Measurements from ENCODE around the gene C5. TPM values are rescaled to one million over a fixed set of nuclear protein-coding genes. Genes with fewer than 3 reads are reported as not detected.

The C5 gene
- total RNA-seq, 2 donors from 2014 or later = 8.3 to 12.2 TPM

DNA sequence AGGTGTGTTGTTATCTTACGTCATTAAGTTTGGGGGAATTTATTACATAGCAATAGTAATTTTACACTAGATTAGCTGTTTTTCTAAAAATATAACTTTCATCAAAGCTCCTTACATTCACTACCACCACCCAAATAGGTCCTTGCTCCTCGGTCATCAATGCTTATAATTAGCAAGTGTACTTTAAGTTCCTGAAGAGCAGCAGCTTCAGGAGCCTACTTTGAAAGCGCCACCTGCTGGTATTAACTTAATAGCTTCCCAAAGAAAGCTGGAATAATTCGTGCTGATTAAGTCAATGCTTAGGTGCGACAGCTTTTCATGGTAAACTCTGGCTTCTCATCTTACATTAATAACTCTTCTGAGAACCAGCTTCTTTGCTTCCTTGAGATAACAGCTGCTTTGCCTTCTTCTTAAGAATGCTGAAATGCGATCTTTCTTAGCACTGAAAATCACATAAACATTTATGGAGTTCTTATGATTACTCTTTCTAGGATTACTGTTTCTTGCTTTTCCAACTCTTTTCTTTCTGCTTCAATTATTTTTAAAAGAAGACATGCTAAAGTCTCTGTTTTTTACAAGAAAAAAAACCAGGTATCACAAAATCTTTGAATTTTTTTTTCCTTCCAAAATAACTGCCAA lies 10.0 kb upstream of the C5 start:
- H3K27me3 ChIP-seq (replicated peaks; ENCODE audit: insufficient read depth) = no peaks in the 10 kb centered on the region
- TF ChIP-seq, protein P1, sequence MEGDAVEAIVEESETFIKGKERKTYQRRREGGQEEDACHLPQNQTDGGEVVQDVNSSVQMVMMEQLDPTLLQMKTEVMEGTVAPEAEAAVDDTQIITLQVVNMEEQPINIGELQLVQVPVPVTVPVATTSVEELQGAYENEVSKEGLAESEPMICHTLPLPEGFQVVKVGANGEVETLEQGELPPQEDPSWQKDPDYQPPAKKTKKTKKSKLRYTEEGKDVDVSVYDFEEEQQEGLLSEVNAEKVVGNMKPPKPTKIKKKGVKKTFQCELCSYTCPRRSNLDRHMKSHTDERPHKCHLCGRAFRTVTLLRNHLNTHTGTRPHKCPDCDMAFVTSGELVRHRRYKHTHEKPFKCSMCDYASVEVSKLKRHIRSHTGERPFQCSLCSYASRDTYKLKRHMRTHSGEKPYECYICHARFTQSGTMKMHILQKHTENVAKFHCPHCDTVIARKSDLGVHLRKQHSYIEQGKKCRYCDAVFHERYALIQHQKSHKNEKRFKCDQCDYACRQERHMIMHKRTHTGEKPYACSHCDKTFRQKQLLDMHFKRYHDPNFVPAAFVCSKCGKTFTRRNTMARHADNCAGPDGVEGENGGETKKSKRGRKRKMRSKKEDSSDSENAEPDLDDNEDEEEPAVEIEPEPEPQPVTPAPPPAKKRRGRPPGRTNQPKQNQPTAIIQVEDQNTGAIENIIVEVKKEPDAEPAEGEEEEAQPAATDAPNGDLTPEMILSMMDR (IDR thresholded peaks at IDR 0.05) = peak; percentile 73
- H3K9me3 ChIP-seq = peaks cover 5% of the 10 kb centered on the region
- H3K27ac ChIP-seq = no peak overlapping the region
- H3K36me3 ChIP-seq = no peaks in the 10 kb centered on the region
- H3K4me3 ChIP-seq = no peak overlapping the region
- no peak for ATAC-seq (ENCODE audit: insufficient number of reproducible peaks, low FRiP score, low read depth)
- DNase-seq (ENCODE audit: low spot score) = no peak
- peaks cover 0 to 4% of the 10 kb centered on the region in 2 donors for H3K4me1 ChIP-seq (ENCODE audit: control insufficient read depth in 1 of 2, low read depth in 2 of 2)

DNA sequence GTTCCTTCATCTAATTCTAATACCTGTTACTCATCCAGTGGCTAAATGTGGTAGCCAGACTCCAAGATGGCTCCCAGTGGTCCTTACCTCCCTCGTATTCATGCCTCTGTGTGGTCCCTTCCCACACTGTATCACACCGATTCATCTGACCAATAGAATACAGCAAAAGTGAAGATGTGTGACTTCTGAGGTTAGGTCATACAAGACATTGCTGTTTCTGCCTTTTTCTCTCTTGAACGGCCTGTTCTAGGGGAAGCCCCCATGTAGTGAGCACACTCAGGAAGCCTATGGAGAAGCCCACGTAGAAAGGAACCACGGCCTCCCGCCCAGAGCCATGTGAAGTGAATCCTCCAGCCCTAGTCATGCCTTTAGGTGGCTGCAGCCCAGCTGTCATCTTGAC lies 9.4 kb upstream of the C5 start:
- TF ChIP-seq, protein P1 (IDR thresholded peaks at IDR 0.05) = no peak
- H3K4me1 ChIP-seq (ENCODE audit: control insufficient read depth in 1 of 2, low read depth in 2 of 2) = peaks cover 0 to 4% of the 10 kb centered on the region in 2 donors
- peaks cover 5% of the 10 kb centered on the region for H3K9me3 ChIP-seq
- H3K27me3 ChIP-seq (replicated peaks; ENCODE audit: insufficient read depth) = no peaks in the 10 kb centered on the region
- no peak overlapping the region for H3K4me3 ChIP-seq
- ATAC-seq (ENCODE audit: insufficient number of reproducible peaks, low FRiP score, low read depth) (no peak), DNase-seq (ENCODE audit: low spot score) (no peak)
- H3K36me3 ChIP-seq = no peaks in the 10 kb centered on the region
- no peak overlapping the region for H3K27ac ChIP-seq

- ATAC-seq (ENCODE audit: insufficient number of reproducible peaks, low FRiP score, low read depth) (no peak), DNase-seq (ENCODE audit: low spot score) (no peak)
- Histone ChIP-seq H3K4me1 (ENCODE audit: control insufficient read depth in 1 of 2, low read depth in 2 of 2) (peaks cover 0 to 4% of the 10 kb centered on the region in 2 donors), H3K9me3 (peaks cover 5% of the 10 kb centered on the region), H3K4me3 (no peak overlapping the region), H3K27me3 (replicated peaks; ENCODE audit: insufficient read depth) (no peaks in the 10 kb centered on the region), H3K36me3 (no peaks in the 10 kb centered on the region), H3K27ac (no peak overlapping the region)
- TF ChIP-seq, protein P1 (IDR thresholded peaks at IDR 0.05) = no peak
Measured at GRCh38 chr9:121057821-121058220, 7.7 kb upstream of the C5 start.

GRCh38 chr9:121055642-121056143 lies 5.6 kb upstream of the C5 start:
- H3K9me3 ChIP-seq = peaks cover 5% of the 10 kb centered on the region
- H3K27me3 ChIP-seq (replicated peaks; ENCODE audit: insufficient read depth) = no peaks in the 10 kb centered on the region
- no peaks in the 10 kb centered on the region for H3K36me3 ChIP-seq
- peaks cover 0 to 4% of the 10 kb centered on the region in 2 donors for H3K4me1 ChIP-seq (ENCODE audit: control insufficient read depth in 1 of 2, low read depth in 2 of 2)
- no peak for DNase-seq (ENCODE audit: low spot score)
- ATAC-seq (ENCODE audit: insufficient number of reproducible peaks, low FRiP score, low read depth) = no peak
- no peak overlapping the region for H3K27ac ChIP-seq
- TF ChIP-seq, protein P1 (IDR thresholded peaks at IDR 0.05) = peak; percentile 11
- H3K4me3 ChIP-seq = no peak overlapping the region

DNA sequence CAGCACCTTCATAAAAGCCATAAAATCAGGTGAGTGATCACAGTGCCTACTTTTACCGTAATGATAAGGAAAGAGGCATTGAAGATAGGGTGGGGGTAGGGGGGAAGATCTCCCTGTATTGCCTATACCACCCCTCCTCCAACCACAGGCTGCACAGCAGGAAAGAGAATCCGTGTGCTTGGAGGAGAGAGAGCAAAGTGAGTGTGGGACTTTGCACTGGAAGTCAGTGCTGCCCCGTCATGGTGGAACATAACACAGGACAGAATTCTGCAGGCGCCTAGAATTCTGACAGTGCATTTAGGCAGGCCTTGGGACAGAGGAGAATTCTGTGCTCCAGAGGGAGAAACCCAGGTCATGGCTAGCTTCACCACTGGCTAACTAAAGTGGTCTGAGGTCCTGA lies 3.5 kb upstream of the C5 start:
- no peaks in the 10 kb centered on the region for H3K4me1 ChIP-seq (ENCODE audit: control insufficient read depth in 1 of 2, low read depth in 2 of 2)
- no peak overlapping the region for H3K4me3 ChIP-seq
- DNase-seq (ENCODE audit: low spot score) (no peak), ATAC-seq (ENCODE audit: insufficient number of reproducible peaks, low FRiP score, low read depth) (no peak)
- no peak overlapping the region for H3K27ac ChIP-seq
- peaks cover 5% of the 10 kb centered on the region for H3K9me3 ChIP-seq
- no peaks in the 10 kb centered on the region for H3K27me3 ChIP-seq (replicated peaks; ENCODE audit: insufficient read depth)
- no peaks in the 10 kb centered on the region for H3K36me3 ChIP-seq
- TF ChIP-seq, protein P1 (IDR thresholded peaks at IDR 0.05) = no peak

All from thoracic aorta (tissue), 2 donors.